ENCODE measurements around the gene PTH2R. TPM values are rescaled to one million over a fixed set of nuclear protein-coding genes. Genes with fewer than 3 reads are reported as not detected.

The PTH2R gene
- total and polyA plus RNA-seq, 4 donors, result 0.01 to 1.5 (median 0.08) TPM; not detected in 1

- Histone ChIP-seq H3K9me3 (ENCODE audit: control insufficient read depth in 4 of 4, low read length in 3 of 4) (no peaks in the 10 kb centered on the region), H3K27ac (ENCODE audit: low read depth in 1 of 2, low read length in 2 of 2) (no peak overlapping the region), H3K4me3 (ENCODE audit: low read depth in 1 of 3, low read length in 3 of 3) (no peak overlapping the region), H3K36me3 (ENCODE audit: control insufficient read depth in 4 of 4, insufficient read depth in 3 of 4, low read depth in 1 of 4, low read length in 3 of 4) (no peaks in the 10 kb centered on the region), H3K4me1 (ENCODE audit: control insufficient read depth in 4 of 4, insufficient read depth in 4 of 4, low read length in 3 of 4) (no peaks in the 10 kb centered on the region), H3K27me3 (ENCODE audit: control insufficient read depth in 4 of 4, insufficient read depth in 4 of 4, low read length in 3 of 4) (peaks cover 0 to 3% (median 0%) of the 10 kb centered on the region in 4 donors), H3K9ac (ENCODE audit: low read depth in 1 of 2, low read length in 2 of 2) (no peak overlapping the region)
- 81% methylated on average over 5 of the region's 5 CpGs for WGBS
- no peak for DNase-seq (ENCODE audit: low spot score)
- TF ChIP-seq GABPA (IDR thresholded peaks at IDR 0.05 in 1 of 2, conservative IDR thresholded peaks at IDR 0.05 in 1 of 2), result no peak
- no peak for TF ChIP-seq HNF4A (conservative IDR thresholded peaks at IDR 0.05)
- TF ChIP-seq, protein P1, sequence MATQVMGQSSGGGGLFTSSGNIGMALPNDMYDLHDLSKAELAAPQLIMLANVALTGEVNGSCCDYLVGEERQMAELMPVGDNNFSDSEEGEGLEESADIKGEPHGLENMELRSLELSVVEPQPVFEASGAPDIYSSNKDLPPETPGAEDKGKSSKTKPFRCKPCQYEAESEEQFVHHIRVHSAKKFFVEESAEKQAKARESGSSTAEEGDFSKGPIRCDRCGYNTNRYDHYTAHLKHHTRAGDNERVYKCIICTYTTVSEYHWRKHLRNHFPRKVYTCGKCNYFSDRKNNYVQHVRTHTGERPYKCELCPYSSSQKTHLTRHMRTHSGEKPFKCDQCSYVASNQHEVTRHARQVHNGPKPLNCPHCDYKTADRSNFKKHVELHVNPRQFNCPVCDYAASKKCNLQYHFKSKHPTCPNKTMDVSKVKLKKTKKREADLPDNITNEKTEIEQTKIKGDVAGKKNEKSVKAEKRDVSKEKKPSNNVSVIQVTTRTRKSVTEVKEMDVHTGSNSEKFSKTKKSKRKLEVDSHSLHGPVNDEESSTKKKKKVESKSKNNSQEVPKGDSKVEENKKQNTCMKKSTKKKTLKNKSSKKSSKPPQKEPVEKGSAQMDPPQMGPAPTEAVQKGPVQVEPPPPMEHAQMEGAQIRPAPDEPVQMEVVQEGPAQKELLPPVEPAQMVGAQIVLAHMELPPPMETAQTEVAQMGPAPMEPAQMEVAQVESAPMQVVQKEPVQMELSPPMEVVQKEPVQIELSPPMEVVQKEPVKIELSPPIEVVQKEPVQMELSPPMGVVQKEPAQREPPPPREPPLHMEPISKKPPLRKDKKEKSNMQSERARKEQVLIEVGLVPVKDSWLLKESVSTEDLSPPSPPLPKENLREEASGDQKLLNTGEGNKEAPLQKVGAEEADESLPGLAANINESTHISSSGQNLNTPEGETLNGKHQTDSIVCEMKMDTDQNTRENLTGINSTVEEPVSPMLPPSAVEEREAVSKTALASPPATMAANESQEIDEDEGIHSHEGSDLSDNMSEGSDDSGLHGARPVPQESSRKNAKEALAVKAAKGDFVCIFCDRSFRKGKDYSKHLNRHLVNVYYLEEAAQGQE (IDR thresholded peaks at IDR 0.05), result no peak
- no peak for TF ChIP-seq CTCF (IDR thresholded peaks at IDR 0.05; ENCODE audit: low read depth, low read length, missing input control)
- no peak for TF ChIP-seq EGR1 (IDR thresholded peaks at IDR 0.05; ENCODE audit: low read depth in 2 of 2)
- no peak for TF ChIP-seq YY1 (IDR thresholded peaks at IDR 0.05)
Observed at GRCh38 chr2:208426412-208427045, 19.9 kb downstream of the PTH2R start.

DNA sequence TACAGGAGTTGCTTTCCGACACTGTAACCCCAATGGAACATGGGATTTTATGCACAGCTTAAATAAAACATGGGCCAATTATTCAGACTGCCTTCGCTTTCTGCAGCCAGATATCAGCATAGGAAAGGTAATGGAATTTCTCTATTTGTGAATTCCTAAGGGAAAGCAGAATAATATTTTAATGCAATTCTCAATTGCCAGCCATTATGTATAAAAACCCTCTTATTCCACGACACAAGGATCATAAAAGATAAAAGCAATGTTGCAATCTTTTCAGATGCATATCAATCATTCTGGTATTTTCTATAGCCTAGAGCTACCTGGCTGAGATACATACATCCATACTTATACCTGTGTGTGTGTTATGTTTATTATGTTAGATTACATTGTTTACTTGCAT is 31.2 kb downstream of the PTH2R start:
- H3K27ac ChIP-seq (ENCODE audit: low read depth in 1 of 2, low read length in 2 of 2), result no peak overlapping the region
- H3K9ac ChIP-seq (ENCODE audit: low read depth in 1 of 2, low read length in 2 of 2), result no peak overlapping the region
- no peak for TF ChIP-seq TAF1 (conservative IDR thresholded peaks at IDR 0.05)
- TF ChIP-seq CTCF (IDR thresholded peaks at IDR 0.05; ENCODE audit: low read depth, low read length, missing input control), result no peak
- TF ChIP-seq GABPA (IDR thresholded peaks at IDR 0.05 in 1 of 2, conservative IDR thresholded peaks at IDR 0.05 in 1 of 2), result no peak
- no peak for TF ChIP-seq HNF4G (IDR thresholded peaks at IDR 0.05)
- TF ChIP-seq, protein P2, sequence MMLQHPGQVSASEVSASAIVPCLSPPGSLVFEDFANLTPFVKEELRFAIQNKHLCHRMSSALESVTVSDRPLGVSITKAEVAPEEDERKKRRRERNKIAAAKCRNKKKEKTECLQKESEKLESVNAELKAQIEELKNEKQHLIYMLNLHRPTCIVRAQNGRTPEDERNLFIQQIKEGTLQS (IDR thresholded peaks at IDR 0.05), result no peak
- TF ChIP-seq YY1 (IDR thresholded peaks at IDR 0.05), result no peak
- no peak for TF ChIP-seq RXRA (IDR thresholded peaks at IDR 0.05)
- no peak for TF ChIP-seq JUND (IDR thresholded peaks at IDR 0.05)
- TF ChIP-seq, protein P3, sequence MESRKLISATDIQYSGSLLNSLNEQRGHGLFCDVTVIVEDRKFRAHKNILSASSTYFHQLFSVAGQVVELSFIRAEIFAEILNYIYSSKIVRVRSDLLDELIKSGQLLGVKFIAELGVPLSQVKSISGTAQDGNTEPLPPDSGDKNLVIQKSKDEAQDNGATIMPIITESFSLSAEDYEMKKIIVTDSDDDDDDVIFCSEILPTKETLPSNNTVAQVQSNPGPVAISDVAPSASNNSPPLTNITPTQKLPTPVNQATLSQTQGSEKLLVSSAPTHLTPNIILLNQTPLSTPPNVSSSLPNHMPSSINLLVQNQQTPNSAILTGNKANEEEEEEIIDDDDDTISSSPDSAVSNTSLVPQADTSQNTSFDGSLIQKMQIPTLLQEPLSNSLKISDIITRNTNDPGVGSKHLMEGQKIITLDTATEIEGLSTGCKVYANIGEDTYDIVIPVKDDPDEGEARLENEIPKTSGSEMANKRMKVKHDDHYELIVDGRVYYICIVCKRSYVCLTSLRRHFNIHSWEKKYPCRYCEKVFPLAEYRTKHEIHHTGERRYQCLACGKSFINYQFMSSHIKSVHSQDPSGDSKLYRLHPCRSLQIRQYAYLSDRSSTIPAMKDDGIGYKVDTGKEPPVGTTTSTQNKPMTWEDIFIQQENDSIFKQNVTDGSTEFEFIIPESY (IDR thresholded peaks at IDR 0.05), result no peak
- no peak for TF ChIP-seq MAX (IDR thresholded peaks at IDR 0.05)
- TF ChIP-seq RAD21 (IDR thresholded peaks at IDR 0.05), result no peak
- TF ChIP-seq FOXA1 (IDR thresholded peaks at IDR 0.05), result no peak
- H3K36me3 ChIP-seq (ENCODE audit: control insufficient read depth in 4 of 4, insufficient read depth in 3 of 4, low read depth in 1 of 4, low read length in 3 of 4), result no peaks in the 10 kb centered on the region
- no peaks in the 10 kb centered on the region for H3K9me3 ChIP-seq (ENCODE audit: control insufficient read depth in 4 of 4, low read length in 3 of 4)
- H3K4me1 ChIP-seq (ENCODE audit: control insufficient read depth in 4 of 4, insufficient read depth in 4 of 4, low read length in 3 of 4), result no peaks in the 10 kb centered on the region
- no peak for DNase-seq (ENCODE audit: low spot score)
- no peak overlapping the region for H3K4me3 ChIP-seq (ENCODE audit: low read depth in 1 of 3, low read length in 3 of 3)
- H3K27me3 ChIP-seq (ENCODE audit: control insufficient read depth in 4 of 4, insufficient read depth in 4 of 4, low read length in 3 of 4), result no peaks in the 10 kb centered on the region
- WGBS, result 81% methylated on average over 3 of the region's 3 CpGs
